GM19023 (cell line): ENCODE results near the gene PHOSPHO2.

ENCODE experiments used
- ATAC-seq: cut with Tn5 transposase; IDR thresholded peaks from one replicate; pipeline ENCODE4 v1.9.1; 2021; ENCODE audit warnings: mild to moderate bottlenecking, moderate library complexity; ENCODE audit not compliant: unreplicated experiment

Gene PHOSPHO2

GRCh38 chr2:169715379-169716237 lies 21.3 kb downstream of the PHOSPHO2 start:
- ATAC-seq = no peak

GRCh38 chr2:169716238-169716886 lies 22.1 kb downstream of the PHOSPHO2 start:
- ATAC-seq = no peak

GRCh38 chr2:169716938-169717690 lies 22.8 kb downstream of the PHOSPHO2 start:
- ATAC-seq = no peak

- ATAC-seq = no peak
Observed at GRCh38 chr2:169717691-169718063, 23.4 kb downstream of the PHOSPHO2 start.

- ATAC-seq = no peak
Observed at GRCh38 chr2:169718930-169719504, 24.7 kb downstream of the PHOSPHO2 start.

- no peak for ATAC-seq
Observed at GRCh38 chr2:169721016-169721415, 26.7 kb downstream of the PHOSPHO2 start.

GRCh38 chr2:169727065-169727464 lies 32.8 kb downstream of the PHOSPHO2 start:
- ATAC-seq = no peak

- ATAC-seq = no peak
Observed at GRCh38 chr2:169729274-169729605, 35.0 kb downstream of the PHOSPHO2 start.

GRCh38 chr2:169732075-169732474 lies 37.8 kb downstream of the PHOSPHO2 start:
- ATAC-seq = no peak

- ATAC-seq = peak; percentile 5
Observed at GRCh38 chr2:169732583-169733358, 38.5 kb downstream of the PHOSPHO2 start.

- ATAC-seq = peak; percentile 43
Observed at GRCh38 chr2:169734169-169734847, 40.0 kb downstream of the PHOSPHO2 start.

- ATAC-seq = no peak
Observed at GRCh38 chr2:169735623-169736022, 41.4 kb downstream of the PHOSPHO2 start.

- no peak for ATAC-seq
Observed at GRCh38 chr2:169736902-169737301, 42.6 kb downstream of the PHOSPHO2 start.

- ATAC-seq = no peak
Observed at GRCh38 chr2:169738566-169739229, 44.4 kb downstream of the PHOSPHO2 start.

GRCh38 chr2:169739351-169739750 lies 45.1 kb downstream of the PHOSPHO2 start:
- ATAC-seq = no peak

- no peak for ATAC-seq
Observed at GRCh38 chr2:169743549-169743948, 49.3 kb downstream of the PHOSPHO2 start.

GRCh38 chr2:169746240-169746639 lies 52.0 kb downstream of the PHOSPHO2 start:
- no peak for ATAC-seq

- no peak for ATAC-seq
Observed at GRCh38 chr2:169748319-169748718, 54.0 kb downstream of the PHOSPHO2 start.
